Measurements from ENCODE around the gene CEMIP.

GRCh38 chr15:80966431-80967197 lies 187.4 kb downstream of the CEMIP start:
- no peak for TF ChIP-seq CTCF (conservative IDR thresholded peaks at IDR 0.05 in 1 of 2, IDR thresholded peaks at IDR 0.05 in 1 of 2; ENCODE audit: extremely low read depth in 1 of 2, insufficient read depth in 1 of 2, low read depth in 1 of 2, low read length in 2 of 2)
- TF ChIP-seq EZH2 (IDR thresholded peaks at IDR 0.05; ENCODE audit: borderline replicate concordance, low read length): no peak
